NCI-H1092 treated with DMSO at 0.1 percent for 48 hours (cell line): ENCODE measurements around the gene GPR135.

Source experiments
- DNase-seq: peaks from one replicate; lab custom pipeline; 2025; lab: John Stamatoyannopoulos, UW

The GPR135 gene

GRCh38 chr14:59465316-59466135 lies at the start of gene GPR135:
GPR135 (minus strand) TSS chr14:59465380; CDS start chr14:59465226, 154 bp downstream.
- peak; percentile 53 for DNase-seq

GRCh38 chr14:59511916-59512575 lies 46.9 kb upstream of the GPR135 start:
- peak; percentile 65 for DNase-seq

- no peak for DNase-seq
Observed at GRCh38 chr14:59510966-59511365, 45.8 kb upstream of the GPR135 start.

- DNase-seq, result no peak
Observed at GRCh38 chr14:59510001-59510400, 44.8 kb upstream of the GPR135 start.

GRCh38 chr14:59509101-59509500 lies 43.9 kb upstream of the GPR135 start:
- DNase-seq, result no peak

- DNase-seq, result no peak
Observed at GRCh38 chr14:59507752-59508103, 42.5 kb upstream of the GPR135 start.

- DNase-seq, result peak; percentile 80
Observed at GRCh38 chr14:59507063-59507751, 42.0 kb upstream of the GPR135 start.

GRCh38 chr14:59503256-59503655 lies 38.1 kb upstream of the GPR135 start:
- no peak for DNase-seq

- DNase-seq, result no peak
Observed at GRCh38 chr14:59500732-59501131, 35.6 kb upstream of the GPR135 start.

- DNase-seq, result no peak
Observed at GRCh38 chr14:59492384-59492783, 27.2 kb upstream of the GPR135 start.

GRCh38 chr14:59490756-59491155 lies 25.6 kb upstream of the GPR135 start:
- no peak for DNase-seq

GRCh38 chr14:59484639-59485175 lies 19.5 kb upstream of the GPR135 start:
- DNase-seq, result no peak

GRCh38 chr14:59483819-59484638 lies 18.8 kb upstream of the GPR135 start, which contains the start of the genes JKAMP and L3HYPDH:
JKAMP (plus strand) TSS chr14:59484517; CDS start chr14:59484590, 73 bp downstream.
L3HYPDH (minus strand) TSS chr14:59484408; CDS start chr14:59484316, 92 bp downstream.
- DNase-seq, result peak; percentile 95

- peak; percentile 41 for DNase-seq
Observed at GRCh38 chr14:59483363-59483762, 18.2 kb upstream of the GPR135 start.

- DNase-seq, result peak; percentile 25
Observed at GRCh38 chr14:59482541-59483331, 17.6 kb upstream of the GPR135 start.

- DNase-seq, result no peak
Observed at GRCh38 chr14:59481871-59482540, 16.8 kb upstream of the GPR135 start.

- no peak for DNase-seq
Observed at GRCh38 chr14:59481407-59481806, 16.2 kb upstream of the GPR135 start.

GRCh38 chr14:59480166-59480565 lies 15.0 kb upstream of the GPR135 start:
- no peak for DNase-seq

GRCh38 chr14:59478540-59478939 lies 13.4 kb upstream of the GPR135 start:
- no peak for DNase-seq

GRCh38 chr14:59475709-59476108 lies 10.5 kb upstream of the GPR135 start:
- no peak for DNase-seq
